Measurements from ENCODE around the gene DNAJB1. TPM values are rescaled to one million over a fixed set of nuclear protein-coding genes. Genes with fewer than 3 reads are reported as not detected.

Gene DNAJB1
- total RNA-seq (2012; rRNA removed), result 82.5 and 88.2 TPM in 2 replicates
- polyA plus RNA-seq (2012; rRNA removed), result 91.1 and 95.4 TPM in 2 replicates
- polyA plus RNA-seq (2012; cell fraction: cytosol; rRNA removed), result 73.4 and 172 TPM in 2 replicates
- 38.3 and 63.8 TPM in 2 replicates for polyA plus RNA-seq (2012; cell fraction: nucleus; rRNA removed; ENCODE audit: low replicate concordance)
- percentile 58 among the genes with signal in this experiment for Bru-seq, nascent RNA
- BruChase-seq, experiment 1, labeled RNA remaining after a 6-hour chase, result percentile 53 among the genes with signal in this experiment
- percentile 74 among the genes with signal in this experiment for BruChase-seq, experiment 2, labeled RNA remaining after a 2-hour chase
- long read RNA-seq, transcript DNAJB1-208 (3 exons, 882 nt), result minor isoform, 21 of 213 reads
- long read RNA-seq, transcript DNAJB1-201 (3 exons, 2,264 nt), result major isoform, 163 of 213 reads
- long read RNA-seq, partial matches to known transcripts, result 4 of 213 reads
- long read RNA-seq, other reads (novel, unspliced or antisense), result 25 of 213 reads

- peak within 1 kb of the TSS; percentile 95 for H2AFZ ChIP-seq (replicated peaks; ENCODE audit: low read length, poor library complexity)
- peak within 1 kb of the TSS; percentile 45 for H2BK120ac ChIP-seq (ENCODE audit: low read depth, low read length)
- peak within 1 kb of the TSS; percentile 99 for H2AK9ac ChIP-seq (replicated peaks; ENCODE audit: low read depth, low read length, poor library complexity)
- BruUV-seq (replicated peaks), result no TSS peak
- peak within 1 kb of the TSS; percentile 87 for H3K9ac ChIP-seq (ENCODE audit: low read depth, low read length)
- H4K91ac ChIP-seq (ENCODE audit: insufficient read depth, low read depth, low read length), result peak within 1 kb of the TSS; percentile 84
- no peak for TF ChIP-seq RFX5 (IDR thresholded peaks at IDR 0.05; ENCODE audit: low read depth, low read length)
- TF ChIP-seq RAD21 (IDR thresholded peaks at IDR 0.05; ENCODE audit: low read length), result no peak
- TF ChIP-seq POLR2A (IDR thresholded peaks at IDR 0.05; ENCODE audit: low read depth, low read length), result peak; percentile 99
- no peak for TF ChIP-seq MAFK (IDR thresholded peaks at IDR 0.05; ENCODE audit: low read depth, low read length)
- TF ChIP-seq BHLHE40 (IDR thresholded peaks at IDR 0.05; ENCODE audit: low read depth, low read length), result no peak
- TF ChIP-seq CEBPB (IDR thresholded peaks at IDR 0.05; ENCODE audit: low read depth, low read length), result no peak
- no peak; the same call in 1 of the 2 replicates for TF ChIP-seq MXI1 (IDR thresholded peaks at IDR 0.05; ENCODE audit: borderline replicate concordance, low read depth, low read length)
- peak; percentile 95; the same call in 1 of the 2 replicates for TF ChIP-seq CHD1 (IDR thresholded peaks at IDR 0.05; ENCODE audit: low read depth, low read length)
- TF ChIP-seq USF2 (IDR thresholded peaks at IDR 0.05; ENCODE audit: low read depth, low read length), result no peak
- no peak for TF ChIP-seq NFE2L2 (IDR thresholded peaks at IDR 0.05; ENCODE audit: low read depth, low read length)
- TF ChIP-seq SMC3 (IDR thresholded peaks at IDR 0.05; ENCODE audit: low read depth, low read length), result peak; percentile 10; the same call in 1 of the 2 replicates
- TF ChIP-seq, protein P1, sequence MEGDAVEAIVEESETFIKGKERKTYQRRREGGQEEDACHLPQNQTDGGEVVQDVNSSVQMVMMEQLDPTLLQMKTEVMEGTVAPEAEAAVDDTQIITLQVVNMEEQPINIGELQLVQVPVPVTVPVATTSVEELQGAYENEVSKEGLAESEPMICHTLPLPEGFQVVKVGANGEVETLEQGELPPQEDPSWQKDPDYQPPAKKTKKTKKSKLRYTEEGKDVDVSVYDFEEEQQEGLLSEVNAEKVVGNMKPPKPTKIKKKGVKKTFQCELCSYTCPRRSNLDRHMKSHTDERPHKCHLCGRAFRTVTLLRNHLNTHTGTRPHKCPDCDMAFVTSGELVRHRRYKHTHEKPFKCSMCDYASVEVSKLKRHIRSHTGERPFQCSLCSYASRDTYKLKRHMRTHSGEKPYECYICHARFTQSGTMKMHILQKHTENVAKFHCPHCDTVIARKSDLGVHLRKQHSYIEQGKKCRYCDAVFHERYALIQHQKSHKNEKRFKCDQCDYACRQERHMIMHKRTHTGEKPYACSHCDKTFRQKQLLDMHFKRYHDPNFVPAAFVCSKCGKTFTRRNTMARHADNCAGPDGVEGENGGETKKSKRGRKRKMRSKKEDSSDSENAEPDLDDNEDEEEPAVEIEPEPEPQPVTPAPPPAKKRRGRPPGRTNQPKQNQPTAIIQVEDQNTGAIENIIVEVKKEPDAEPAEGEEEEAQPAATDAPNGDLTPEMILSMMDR (conservative IDR thresholded peaks at IDR 0.05; ENCODE audit: low read depth, low read length), result no peak
- TF ChIP-seq MAZ (IDR thresholded peaks at IDR 0.05; ENCODE audit: borderline replicate concordance, low read depth, low read length), result no peak; the same call in 1 of the 2 replicates
- H3K9me1 ChIP-seq (ENCODE audit: insufficient read depth, low read length), result peaks cover 19% of the 10 kb centered on the region
- peak within 1 kb of the TSS; percentile 98 for H3K14ac ChIP-seq (replicated peaks; ENCODE audit: low read depth, low read length)
- in situ Hi-C loops (cut with MboI; ENCODE audit: low sequenced_read_pairs) (no loop called here), intact Hi-C loops (cut with micrococcal nuclease) (no loop called here), dilution Hi-C loops (cut with HindIII; ENCODE audit: low sequenced_read_pairs, unreplicated experiment) (no loop called here)
- H3K4me1 ChIP-seq (ENCODE audit: control insufficient read depth, insufficient read depth, low read length), result peaks cover 19% of the 10 kb centered on the region
- ChIA-PET POLR2A (ENCODE audit: unreplicated experiment) (interaction anchor here (0.5 to 1.4 kb wide), 2 partner anchors 10 to 18 kb away, joined by 4 to 20 read pairs; no protein-coding TSS in a partner anchor), CTCF (interaction anchor here (0.7 kb wide), 1 partner anchor 8 kb away, joined by 3 read pairs; no protein-coding TSS in a partner anchor)
- H2BK5ac ChIP-seq (ENCODE audit: low read depth, low read length, poor library complexity, severe bottlenecking), result peak within 1 kb of the TSS; percentile 89
- H3K4me3 ChIP-seq (ENCODE audit: insufficient read depth, low read depth, low read length), result peak within 1 kb of the TSS; percentile 85
- DNase-seq (peak; percentile 64), ATAC-seq (ENCODE audit: low read depth) (peak; percentile 80)
- H2BK20ac ChIP-seq (ENCODE audit: low read depth, low read length), result no peak within 1 kb of the TSS
- peaks cover 41% of the 10 kb centered on the region for H4K20me1 ChIP-seq (ENCODE audit: insufficient read depth, low read length)
- H4K5ac ChIP-seq (ENCODE audit: low read depth, low read length), result peak within 1 kb of the TSS; percentile 91
- no peaks in the 10 kb centered on the region for H3K27me3 ChIP-seq (ENCODE audit: control insufficient read depth, insufficient read depth, low read length)
- H3K9me3 ChIP-seq (ENCODE audit: control insufficient read depth, insufficient read depth, low read length), result no peaks in the 10 kb centered on the region
- WGBS, 2 experiments (ENCODE audit: extremely low coverage in 2 of 2, insufficient read length in 1 of 2), result 1% methylated on average over 25 of the region's 82 CpGs; no CpG with 5 or more reads in 1 of the 2 experiments
- H3K79me1 ChIP-seq (ENCODE audit: low read depth in 1 of 2, low read length in 2 of 2), result peaks cover 23 to 48% of the 10 kb centered on the region in 2 experiments
- H3K4ac ChIP-seq (ENCODE audit: low read depth, low read length), result peak within 1 kb of the TSS; percentile 93
- peak within 1 kb of the TSS; percentile 98 for H3K4me2 ChIP-seq (ENCODE audit: low read depth, low read length)
- H3K18ac ChIP-seq (ENCODE audit: low read depth, low read length), result peak within 1 kb of the TSS; percentile 62
- peak within 1 kb of the TSS; percentile 97 for H2AK5ac ChIP-seq (ENCODE audit: low read depth, low read length)
- H2BK15ac ChIP-seq (ENCODE audit: low read depth, low read length), result peak within 1 kb of the TSS; percentile 41; the same call in 1 of the 3 replicates
- peaks cover 27% of the 10 kb centered on the region for H3K36me3 ChIP-seq (ENCODE audit: control insufficient read depth, insufficient read depth, low read length)
- peak within 1 kb of the TSS; percentile 93 to 99 for H4K8ac ChIP-seq (ENCODE audit: low read depth in 2 of 2, low read length in 2 of 2)
- peak within 1 kb of the TSS; percentile 84 for H3K56ac ChIP-seq (ENCODE audit: extremely low read depth, insufficient read depth, low read length)
- peak within 1 kb of the TSS; percentile 91 for H3K23ac ChIP-seq (ENCODE audit: low read depth, low read length)
- peak within 1 kb of the TSS; percentile 90 for H3K27ac ChIP-seq (ENCODE audit: insufficient read depth, low read length)
These were observed at the start of gene DNAJB1 for GRCh38 chr19:14517840-14518505. Gene DNAJB1, minus strand, starts transcription at chr19:14518397. Its CDS starts 48 bp downstream, at chr19:14518349.

Measured in IMR-90 (cell line).